GM12865 (cell line): ENCODE measurements around the gene FBN1.

Source experiments
- DNase-seq: peaks from one replicate; pipeline ENCODE4 v3.0.0; 2010; ENCODE audit warnings: low read depth
- H3K4me3 ChIP-seq: 2 replicates; pipeline ENCODE4 v1.5.1; 2011; ENCODE audit warnings: mild to moderate bottlenecking, low read depth, low read length, control low read depth
- TF ChIP-seq, protein P1 (sequence below): IDR thresholded peaks from 2 replicates; pipeline ENCODE4 v1.5.1; 2011; ENCODE audit warnings: low read length, control low read depth, low read depth, inconsistent platforms; ENCODE audit not compliant: insufficient read depth; ENCODE audit errors: missing control alignments

The FBN1 gene

DNA sequence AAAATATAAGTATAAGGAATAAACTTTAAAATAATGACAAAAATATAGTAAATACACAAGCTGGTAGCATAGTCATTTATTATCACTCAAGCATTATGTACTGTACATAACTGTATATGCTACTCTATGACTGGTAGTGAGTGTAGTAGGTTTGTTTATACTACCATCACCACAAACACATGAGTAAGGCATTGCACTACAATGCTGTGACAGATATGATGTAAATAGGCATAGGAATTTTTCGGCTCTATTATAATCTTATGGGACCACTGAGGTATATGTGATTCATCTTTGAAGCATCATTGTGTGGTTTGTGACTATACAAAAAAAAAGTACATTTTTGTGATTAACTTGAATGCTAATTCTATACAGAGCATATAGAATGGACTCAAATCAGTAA, 35.3 kb upstream of the FBN1 start:
- TF ChIP-seq, protein P1, sequence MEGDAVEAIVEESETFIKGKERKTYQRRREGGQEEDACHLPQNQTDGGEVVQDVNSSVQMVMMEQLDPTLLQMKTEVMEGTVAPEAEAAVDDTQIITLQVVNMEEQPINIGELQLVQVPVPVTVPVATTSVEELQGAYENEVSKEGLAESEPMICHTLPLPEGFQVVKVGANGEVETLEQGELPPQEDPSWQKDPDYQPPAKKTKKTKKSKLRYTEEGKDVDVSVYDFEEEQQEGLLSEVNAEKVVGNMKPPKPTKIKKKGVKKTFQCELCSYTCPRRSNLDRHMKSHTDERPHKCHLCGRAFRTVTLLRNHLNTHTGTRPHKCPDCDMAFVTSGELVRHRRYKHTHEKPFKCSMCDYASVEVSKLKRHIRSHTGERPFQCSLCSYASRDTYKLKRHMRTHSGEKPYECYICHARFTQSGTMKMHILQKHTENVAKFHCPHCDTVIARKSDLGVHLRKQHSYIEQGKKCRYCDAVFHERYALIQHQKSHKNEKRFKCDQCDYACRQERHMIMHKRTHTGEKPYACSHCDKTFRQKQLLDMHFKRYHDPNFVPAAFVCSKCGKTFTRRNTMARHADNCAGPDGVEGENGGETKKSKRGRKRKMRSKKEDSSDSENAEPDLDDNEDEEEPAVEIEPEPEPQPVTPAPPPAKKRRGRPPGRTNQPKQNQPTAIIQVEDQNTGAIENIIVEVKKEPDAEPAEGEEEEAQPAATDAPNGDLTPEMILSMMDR = no peak
- DNase-seq = no peak
- no peak overlapping the region for H3K4me3 ChIP-seq

DNA sequence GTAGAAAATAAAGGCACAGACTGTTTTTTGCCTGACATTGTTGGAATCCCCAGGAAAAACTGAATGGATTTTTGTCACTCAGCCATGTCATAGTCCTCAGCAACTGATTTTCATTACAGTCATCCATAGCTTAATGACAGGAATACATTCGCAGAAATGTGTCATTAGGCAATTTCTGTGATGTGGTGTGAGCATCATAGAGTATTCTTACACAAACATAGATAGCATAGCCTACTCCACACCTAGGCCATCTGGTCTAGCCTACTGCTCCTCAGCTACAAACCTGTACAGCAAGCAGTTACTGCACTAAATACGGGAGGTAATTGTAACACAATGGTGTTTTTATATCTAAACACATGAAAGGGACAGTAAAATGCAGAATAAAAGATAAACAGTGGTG, 34.4 kb upstream of the FBN1 start:
- TF ChIP-seq, protein P1 = no peak
- H3K4me3 ChIP-seq = no peak overlapping the region
- DNase-seq = no peak

DNA sequence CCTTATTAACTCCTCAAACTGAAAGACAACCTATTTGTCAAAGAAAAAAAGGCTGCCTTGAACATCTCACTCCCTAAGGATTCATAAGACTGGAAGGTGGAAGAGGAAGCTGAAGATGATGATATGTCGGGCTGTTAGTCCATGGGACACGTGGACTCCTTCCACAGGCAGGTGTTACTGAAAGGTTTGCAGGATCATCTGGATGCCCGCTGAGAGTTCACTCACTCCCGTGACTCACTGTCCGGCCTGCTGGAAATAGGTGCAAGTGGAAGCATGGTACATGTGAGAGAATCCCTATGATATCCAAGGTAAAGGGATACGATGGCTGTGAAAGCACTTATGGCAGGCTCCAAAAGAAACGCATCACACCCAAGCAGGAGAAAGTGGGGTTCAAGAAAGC, 33.3 kb upstream of the FBN1 start:
- no peak for DNase-seq
- TF ChIP-seq, protein P1 = no peak
- H3K4me3 ChIP-seq = no peak overlapping the region

DNA sequence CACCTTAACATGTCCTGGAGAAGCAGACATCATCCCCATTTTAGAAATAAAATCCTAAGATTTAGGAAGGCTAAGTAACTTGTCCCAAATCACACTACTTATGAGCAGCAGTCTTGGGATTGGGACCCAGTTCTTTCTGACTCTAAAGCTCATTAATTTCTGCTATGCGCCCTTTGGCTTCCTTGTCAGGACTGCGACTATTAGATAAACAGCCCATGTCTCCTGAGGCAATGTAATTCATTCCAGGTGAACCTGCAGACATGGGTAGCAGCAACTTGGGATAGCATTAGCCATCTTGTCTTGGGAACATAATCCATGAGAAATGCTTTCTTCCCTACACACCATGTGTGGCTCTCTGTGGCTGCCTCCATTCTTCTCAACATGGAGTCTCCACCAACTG, 32.3 kb upstream of the FBN1 start:
- no peak overlapping the region for H3K4me3 ChIP-seq
- DNase-seq = no peak
- TF ChIP-seq, protein P1 = no peak

DNA sequence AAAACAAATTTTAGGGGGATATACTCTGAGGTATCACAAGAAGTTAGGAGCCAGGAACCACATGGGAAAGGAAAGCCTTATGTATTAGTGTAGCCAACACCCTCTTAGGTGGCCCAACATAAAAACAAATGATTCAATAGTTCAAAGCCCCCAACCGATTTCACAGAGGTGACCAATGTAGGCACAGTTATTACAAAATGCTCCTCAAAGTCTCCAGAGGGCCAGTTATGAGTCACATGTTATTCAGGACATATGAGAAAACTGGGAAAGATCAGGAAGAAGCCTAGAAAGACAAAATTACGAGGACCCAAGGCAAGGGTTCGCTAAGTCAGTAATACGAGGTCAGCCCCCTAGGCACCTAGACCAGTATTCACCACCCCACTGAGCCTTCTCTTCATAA, 29.9 kb upstream of the FBN1 start:
- DNase-seq = no peak
- TF ChIP-seq, protein P1 = no peak
- H3K4me3 ChIP-seq = no peak overlapping the region

DNA sequence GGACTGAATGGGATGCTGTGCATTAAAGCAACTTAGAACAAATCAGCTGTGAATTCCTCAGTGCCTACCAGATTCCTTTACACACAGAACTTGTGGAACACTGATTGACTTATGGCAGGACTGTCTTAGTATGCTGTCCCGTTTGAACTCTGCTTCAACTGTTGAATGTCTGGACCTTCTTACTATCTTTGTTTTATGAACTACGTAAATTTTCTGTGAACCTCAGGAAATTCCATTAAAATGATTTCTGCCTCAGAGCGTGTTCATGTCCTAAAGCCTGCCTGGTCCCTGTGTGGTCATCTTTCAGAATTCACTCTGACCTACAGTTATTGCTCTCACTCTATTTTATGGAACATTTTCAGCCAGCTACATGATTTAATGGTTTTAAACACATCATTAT, 29.4 kb upstream of the FBN1 start:
- DNase-seq = no peak
- TF ChIP-seq, protein P1 = no peak
- no peak overlapping the region for H3K4me3 ChIP-seq

DNA sequence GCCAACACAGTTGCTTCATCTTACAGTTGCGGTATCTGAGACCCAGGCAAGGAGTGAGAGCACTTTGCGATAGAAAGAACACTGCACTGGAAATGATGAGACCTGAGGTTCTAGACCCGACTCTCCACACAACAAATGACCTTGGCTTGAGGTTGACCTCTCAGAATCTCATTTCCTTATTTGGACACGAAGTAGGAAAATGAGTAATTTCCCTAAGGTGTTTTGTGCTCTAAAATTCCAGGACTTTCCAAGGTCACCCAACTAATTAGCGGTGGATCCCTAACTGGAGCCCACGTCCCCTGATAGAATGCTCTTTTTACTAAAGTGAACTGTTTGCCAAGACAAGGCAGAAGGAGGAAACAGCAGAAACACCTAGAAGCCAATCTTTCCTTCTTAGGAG, 26.7 kb upstream of the FBN1 start:
- TF ChIP-seq, protein P1 = no peak

More for the DNA sequence above, 26.7 kb upstream of the FBN1 start:
- no peak overlapping the region for H3K4me3 ChIP-seq
- no peak for DNase-seq
